PFSK-1 (cell line): ENCODE results near the gene CT47C1.

ENCODE experiments used
- FOXP2 ChIP-seq: optimal IDR thresholded peaks from 2 replicates; pipeline ENCODE3; 2011; ENCODE audit warnings: borderline replicate concordance, control low read depth, inconsistent platforms; ENCODE audit not compliant: insufficient read depth; ENCODE audit errors: extremely low read length, extremely low read depth
- POLR2AphosphoS5 ChIP-seq: IDR thresholded peaks from 2 replicates; pipeline ENCODE4 v1.6.1; 2012; ENCODE audit warnings: low read depth, mild to moderate bottlenecking, control low read depth, low read length, moderate library complexity
- REST ChIP-seq, 2 experiments: IDR thresholded peaks; 2 replicates each; pipeline versions ENCODE4 v1.6.1 to v1.8.0; 2011 to 2012; ENCODE audit warnings: low read depth in 2 of 2, low read length in 2 of 2, control low read depth in 1 of 2, inconsistent platforms in 1 of 2, mild to moderate bottlenecking in 1 of 2, moderate library complexity in 1 of 2; ENCODE audit not compliant: insufficient read depth in 1 of 2
- SIN3A ChIP-seq: IDR thresholded peaks from 2 replicates; pipeline ENCODE4 v1.6.1; 2012; ENCODE audit warnings: mild to moderate bottlenecking, low read length, moderate library complexity, borderline replicate concordance; ENCODE audit not compliant: insufficient read depth
- TAF1 ChIP-seq: IDR thresholded peaks from 2 replicates; pipeline ENCODE4 v1.6.1; 2012; ENCODE audit warnings: low read length, control low read depth, borderline replicate concordance; ENCODE audit not compliant: insufficient read depth

The CT47C1 gene

DNA sequence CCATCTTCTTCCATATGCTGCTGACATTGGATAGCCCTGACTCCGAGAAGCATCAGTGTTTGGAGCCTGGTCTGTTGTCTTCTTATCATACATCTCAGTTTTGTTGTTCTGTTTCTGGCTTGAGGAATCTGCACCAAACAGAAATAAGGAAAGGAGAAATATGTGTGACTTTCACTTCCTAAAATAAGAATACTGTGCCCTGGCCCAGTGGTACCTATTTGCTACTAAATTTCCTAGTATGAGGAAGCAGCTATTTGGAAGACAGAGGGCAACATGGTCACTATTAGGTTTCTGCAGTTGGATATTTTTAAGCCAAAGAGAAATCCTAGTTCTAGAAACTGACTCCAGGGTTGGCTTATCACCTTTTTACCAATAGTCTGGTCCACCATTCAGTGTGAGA lies 16.8 kb downstream of the CT47C1 start:
- TF ChIP-seq SIN3A (no peak), FOXP2 (no peak), TAF1 (no peak), POLR2AphosphoS5 (no peak), REST (IDR thresholded peaks at IDR 0.05; ENCODE audit: insufficient read depth in 1 of 2, low read depth in 2 of 2, low read length in 2 of 2) (no peak)

- TF ChIP-seq SIN3A (no peak), FOXP2 (no peak)
Observed at GRCh38 chrX:119090627-119091026, 17.8 kb downstream of the CT47C1 start.

GRCh38 chrX:119093991-119094735 lies 21.4 kb downstream of the CT47C1 start:
- TF ChIP-seq POLR2AphosphoS5 (no peak), SIN3A (no peak), FOXP2 (no peak), TAF1 (no peak), REST (IDR thresholded peaks at IDR 0.05; ENCODE audit: insufficient read depth in 1 of 2, low read depth in 2 of 2, low read length in 2 of 2) (no peak)

GRCh38 chrX:119094819-119095218 lies 22.0 kb downstream of the CT47C1 start:
- TF ChIP-seq TAF1 = no peak
- TF ChIP-seq POLR2AphosphoS5 = no peak
- TF ChIP-seq SIN3A = no peak
- no peak for TF ChIP-seq FOXP2
- no peak for TF ChIP-seq REST (IDR thresholded peaks at IDR 0.05; ENCODE audit: insufficient read depth in 1 of 2, low read depth in 2 of 2, low read length in 2 of 2)

DNA sequence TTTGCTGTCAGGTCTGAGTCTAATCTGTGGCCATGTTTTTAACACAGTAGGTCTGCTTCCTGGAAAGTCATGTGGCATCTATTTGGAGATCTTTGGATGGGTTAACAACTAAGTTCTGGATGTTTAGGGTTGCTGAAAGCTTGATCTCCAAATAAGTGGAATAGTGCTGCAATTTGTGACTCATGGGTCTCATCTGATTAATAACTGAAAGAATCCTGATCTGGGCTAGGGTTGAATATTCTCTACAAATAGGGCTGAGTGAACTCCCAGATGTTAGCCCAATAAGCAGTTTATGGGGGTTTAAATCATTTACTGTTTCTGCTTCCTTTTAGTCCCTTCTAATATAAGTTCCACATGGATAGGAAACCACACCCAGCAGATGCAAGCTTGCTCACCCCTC lies 23.1 kb downstream of the CT47C1 start:
- TF ChIP-seq TAF1 = no peak
- no peak for TF ChIP-seq POLR2AphosphoS5
- TF ChIP-seq FOXP2 = no peak
- no peak for TF ChIP-seq SIN3A
- no peak for TF ChIP-seq REST (IDR thresholded peaks at IDR 0.05; ENCODE audit: insufficient read depth in 1 of 2, low read depth in 2 of 2, low read length in 2 of 2)
